Measurements from ENCODE around the gene OSBPL10. TPM values are rescaled to one million over a fixed set of nuclear protein-coding genes. Genes with fewer than 3 reads are reported as not detected.

OSBPL10 gene
- total RNA-seq, 1 donor from 2014 or later: 6.4 TPM

GRCh38 chr3:31892916-31893573 is 88.0 kb downstream of the OSBPL10 start:
- TF ChIP-seq CTCF (IDR thresholded peaks at IDR 0.05; ENCODE audit: borderline replicate concordance): no peak
- no peak overlapping the region for H3K27ac ChIP-seq (replicated peaks)
- intact Hi-C loops (cut with micrococcal nuclease): no loop called here

GRCh38 chr3:31892500-31892899 is 88.6 kb downstream of the OSBPL10 start:
- TF ChIP-seq CTCF (IDR thresholded peaks at IDR 0.05; ENCODE audit: borderline replicate concordance): no peak
- Histone ChIP-seq H3K27ac (replicated peaks) (no peak overlapping the region), H3K27me3 (ENCODE audit: low read depth) (no peaks in the 10 kb centered on the region), H3K36me3 (no peaks in the 10 kb centered on the region), H3K4me1 (peaks cover 4% of the 10 kb centered on the region), H3K9me3 (replicated peaks) (peaks cover 5% of the 10 kb centered on the region), H3K4me3 (no peak overlapping the region)
- intact Hi-C loops (cut with micrococcal nuclease): no loop called here
- no peak for DNase-seq

More at GRCh38 chr3:31892916-31893573, 88.0 kb downstream of the OSBPL10 start:
- Histone ChIP-seq H3K36me3 (no peaks in the 10 kb centered on the region), H3K27me3 (ENCODE audit: low read depth) (no peaks in the 10 kb centered on the region), H3K9me3 (replicated peaks) (peaks cover 4% of the 10 kb centered on the region), H3K4me3 (no peak overlapping the region), H3K4me1 (peaks cover 4% of the 10 kb centered on the region)
- no peak for DNase-seq

- Histone ChIP-seq H3K9me3 (replicated peaks) (peaks cover 5% of the 10 kb centered on the region), H3K27me3 (ENCODE audit: low read depth) (no peaks in the 10 kb centered on the region), H3K27ac (replicated peaks) (no peak overlapping the region), H3K4me1 (peaks cover 4% of the 10 kb centered on the region), H3K36me3 (no peaks in the 10 kb centered on the region), H3K4me3 (no peak overlapping the region)
- intact Hi-C loops (cut with micrococcal nuclease): no loop called here
- no peak for TF ChIP-seq CTCF (IDR thresholded peaks at IDR 0.05; ENCODE audit: borderline replicate concordance)
- no peak for DNase-seq
Measured at GRCh38 chr3:31891876-31892455, 89.1 kb downstream of the OSBPL10 start.

GRCh38 chr3:31890742-31891469 is 90.2 kb downstream of the OSBPL10 start:
- Histone ChIP-seq H3K4me3 (no peak overlapping the region), H3K27me3 (ENCODE audit: low read depth) (no peaks in the 10 kb centered on the region), H3K4me1 (peaks cover 4% of the 10 kb centered on the region), H3K36me3 (no peaks in the 10 kb centered on the region), H3K27ac (replicated peaks) (no peak overlapping the region), H3K9me3 (replicated peaks) (peaks cover 5% of the 10 kb centered on the region)
- no peak for TF ChIP-seq CTCF (IDR thresholded peaks at IDR 0.05; ENCODE audit: borderline replicate concordance)
- DNase-seq: no peak
- intact Hi-C loops (cut with micrococcal nuclease): no loop called here

GRCh38 chr3:31890007-31890406 is 91.1 kb downstream of the OSBPL10 start:
- no peaks in the 10 kb centered on the region for H3K27me3 ChIP-seq (ENCODE audit: low read depth)
- no peak for TF ChIP-seq CTCF (IDR thresholded peaks at IDR 0.05; ENCODE audit: borderline replicate concordance)
- intact Hi-C loops (cut with micrococcal nuclease): no loop called here
- H3K36me3 ChIP-seq: no peaks in the 10 kb centered on the region
- peaks cover 5% of the 10 kb centered on the region for H3K9me3 ChIP-seq (replicated peaks)
- no peak overlapping the region for H3K4me3 ChIP-seq
- DNase-seq: no peak
- peaks cover 4% of the 10 kb centered on the region for H3K4me1 ChIP-seq
- H3K27ac ChIP-seq (replicated peaks): no peak overlapping the region

All from left ventricle myocardium inferior (tissue), 1 donor.